Hepatocyte (in vitro differentiated cells): Measurements from ENCODE around the gene TMEM176A.

Experiments used
- CTCF ChIP-seq: fragments of 200-600 bp; sonication (generic); IDR thresholded peaks from 2 replicates; pipeline ENCODE4 v1.5.1; 2016; ENCODE audit warnings: antibody characterized with exemption, mild to moderate bottlenecking; ENCODE audit not compliant: poor library complexity
- EZH2phosphoT487 ChIP-seq: fragments of 200-600 bp; sonication (generic); IDR thresholded peaks from one replicate; pipeline ENCODE4 v1.6.1; 2018; ENCODE audit warnings: antibody characterized with exemption, mild to moderate bottlenecking, low read depth, moderate library complexity; ENCODE audit not compliant: unreplicated experiment, severe bottlenecking

- TF ChIP-seq EZH2phosphoT487 (no peak), CTCF (no peak)
These were observed 18.6 kb upstream of the TMEM176A start for GRCh38 chr7:150781961-150782360.
